Uterus (tissue), 2 donors: Measurements from ENCODE around the gene ACY1.

Experiments
- POLR2A ChIP-seq, 2 donors: fragments of 450-650 bp; IDR thresholded peaks; one replicate each; pipeline ENCODE4 v1.6.1; 2016; ENCODE audit warnings: antibody characterized with exemption in 2 of 2, mild to moderate bottlenecking in 1 of 2, moderate library complexity in 1 of 2
- TF ChIP-seq, protein P1 (sequence below), 4 experiments: fragments of 200-600 bp in 2 of 4; fragments of 450-650 bp in 2 of 4; sonication (generic) in 2 of 4; IDR thresholded peaks; one replicate each; pipeline ENCODE4 v1.5.1; 2016 to 2019; ENCODE audit warnings: antibody characterized with exemption in 4 of 4, mild to moderate bottlenecking in 2 of 4, moderate library complexity in 1 of 4

DNA sequence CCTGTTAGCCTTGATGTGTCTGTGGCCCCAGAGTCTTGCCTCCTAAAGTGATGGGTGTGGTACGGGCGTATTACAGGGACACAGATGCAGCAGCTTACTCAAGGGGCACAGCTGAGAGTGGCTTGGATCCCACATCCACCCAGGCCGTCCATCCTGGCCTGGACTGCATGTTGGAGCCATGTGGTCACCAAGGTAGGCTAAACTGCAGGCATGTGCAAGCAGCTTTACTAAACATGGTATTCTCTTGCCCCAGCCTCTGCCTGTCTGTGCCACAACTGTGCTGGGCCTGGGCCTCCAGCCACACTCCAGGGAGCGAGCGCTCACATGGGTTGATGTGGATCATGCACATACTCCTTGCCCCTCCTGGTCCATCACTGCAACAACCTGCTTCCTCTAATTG is 34.2 kb upstream of the ACY1 start:
- TF ChIP-seq, protein P1, sequence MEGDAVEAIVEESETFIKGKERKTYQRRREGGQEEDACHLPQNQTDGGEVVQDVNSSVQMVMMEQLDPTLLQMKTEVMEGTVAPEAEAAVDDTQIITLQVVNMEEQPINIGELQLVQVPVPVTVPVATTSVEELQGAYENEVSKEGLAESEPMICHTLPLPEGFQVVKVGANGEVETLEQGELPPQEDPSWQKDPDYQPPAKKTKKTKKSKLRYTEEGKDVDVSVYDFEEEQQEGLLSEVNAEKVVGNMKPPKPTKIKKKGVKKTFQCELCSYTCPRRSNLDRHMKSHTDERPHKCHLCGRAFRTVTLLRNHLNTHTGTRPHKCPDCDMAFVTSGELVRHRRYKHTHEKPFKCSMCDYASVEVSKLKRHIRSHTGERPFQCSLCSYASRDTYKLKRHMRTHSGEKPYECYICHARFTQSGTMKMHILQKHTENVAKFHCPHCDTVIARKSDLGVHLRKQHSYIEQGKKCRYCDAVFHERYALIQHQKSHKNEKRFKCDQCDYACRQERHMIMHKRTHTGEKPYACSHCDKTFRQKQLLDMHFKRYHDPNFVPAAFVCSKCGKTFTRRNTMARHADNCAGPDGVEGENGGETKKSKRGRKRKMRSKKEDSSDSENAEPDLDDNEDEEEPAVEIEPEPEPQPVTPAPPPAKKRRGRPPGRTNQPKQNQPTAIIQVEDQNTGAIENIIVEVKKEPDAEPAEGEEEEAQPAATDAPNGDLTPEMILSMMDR (IDR thresholded peaks at IDR 0.05) = no peak
- no peak for TF ChIP-seq POLR2A (IDR thresholded peaks at IDR 0.05)
